ENCODE results near the gene TMEM250. TPM values are rescaled to one million over a fixed set of nuclear protein-coding genes. Genes with fewer than 3 reads are reported as not detected.
"Not testable (repeated sequence)": the region's sequence is repeated elsewhere in the genome, so short reads cannot be mapped to it uniquely, and the experiment has no call there.

Gene TMEM250
- total and polyA plus RNA-seq, 5 donors: 16.5 to 25.5 (median 20.3) TPM

DNA sequence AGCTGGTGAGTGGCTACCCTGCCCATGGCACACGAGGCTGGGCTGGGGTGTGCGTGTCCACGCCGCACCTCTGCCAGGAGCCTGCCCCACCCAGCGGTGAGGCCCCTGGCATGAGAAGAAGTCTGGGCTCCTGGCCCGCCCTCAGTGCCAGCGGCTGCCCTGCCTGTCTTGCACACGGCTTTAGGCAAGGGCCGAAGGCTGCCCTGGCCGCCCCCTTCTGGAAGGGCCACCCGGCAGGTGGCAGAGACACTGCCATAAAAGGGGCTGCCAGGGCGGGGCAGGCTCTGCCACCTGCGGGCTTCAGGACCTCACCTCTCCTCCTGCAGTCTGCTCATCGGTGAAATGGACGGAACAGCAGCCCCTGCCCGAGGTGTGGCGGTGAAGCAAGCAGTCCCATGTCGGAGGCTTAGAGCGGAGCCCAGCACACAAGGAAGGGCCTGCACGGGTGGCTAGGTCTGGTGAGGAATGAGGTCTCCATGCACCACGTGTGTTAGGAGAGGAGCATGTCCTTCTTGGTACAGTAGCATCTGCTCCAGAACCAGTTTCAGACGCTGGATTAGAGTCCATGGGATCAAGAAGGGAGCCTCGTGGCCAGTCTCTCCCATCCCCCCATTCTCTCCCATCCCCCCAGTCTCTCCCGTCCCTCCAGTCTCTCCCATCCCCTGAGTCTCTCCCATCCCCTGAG, 34.8 kb upstream of the TMEM250 start:
- no peak for ATAC-seq
- Histone ChIP-seq H3K4me3 (ENCODE audit: low read length) (no peak overlapping the region), H3K9me3 (ENCODE audit: control insufficient read depth, low read length) (no peaks in the 10 kb centered on the region), H3K27me3 (ENCODE audit: control insufficient read depth, insufficient read depth) (no peaks in the 10 kb centered on the region), H3K27ac (ENCODE audit: low read length) (no peak overlapping the region), H3K4me1 (ENCODE audit: control insufficient read depth, insufficient read depth, low read length) (no peaks in the 10 kb centered on the region)
- DNase-seq: peak; percentile 9 to 38 (median 36)
- WGBS: 76% methylated on average over 24 of the region's 24 CpGs
- intact Hi-C loops (cut with DNase I): no loop called here

DNA sequence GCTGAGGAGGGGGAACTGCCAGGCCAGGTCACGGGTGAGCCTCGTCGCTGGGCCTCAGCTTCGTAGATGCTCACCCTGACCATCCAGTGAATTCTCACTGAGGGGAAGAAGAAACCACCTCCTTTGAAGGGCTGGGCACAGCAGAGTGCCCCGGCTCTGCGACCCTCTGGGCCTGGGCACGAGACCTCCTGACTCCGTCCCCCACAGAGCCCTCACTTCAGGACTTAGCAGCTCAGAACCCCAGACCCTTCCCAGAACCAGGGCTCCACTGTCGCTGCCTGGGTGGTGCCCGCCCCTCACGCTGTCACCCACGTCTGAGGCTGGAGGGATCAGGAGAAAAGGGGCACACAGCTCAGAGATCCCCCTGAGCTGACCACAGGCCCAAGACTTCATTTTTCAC, 34.3 kb upstream of the TMEM250 start:
- no peaks in the 10 kb centered on the region for H3K27me3 ChIP-seq (ENCODE audit: control insufficient read depth, insufficient read depth)

DNA sequence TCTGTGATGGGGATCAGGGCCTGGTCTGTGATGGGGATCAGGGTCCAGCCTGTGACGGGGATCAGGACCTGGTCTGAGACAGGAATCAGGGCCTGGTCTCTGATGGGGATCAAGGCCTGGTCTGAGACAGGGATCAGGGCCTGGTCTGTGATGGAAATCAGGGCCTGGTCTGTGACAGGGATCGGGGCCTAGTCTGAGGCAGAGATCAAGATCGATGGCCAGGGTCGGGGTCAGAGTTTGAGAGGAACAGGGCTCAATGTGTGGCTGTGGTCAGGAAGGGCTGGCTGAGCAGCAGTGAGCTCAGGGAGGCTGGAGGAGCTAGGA, 33.8 kb upstream of the TMEM250 start:
- Histone ChIP-seq H3K27ac (ENCODE audit: low read length) (no peak overlapping the region), H3K9me3 (ENCODE audit: control insufficient read depth, low read length) (no peaks in the 10 kb centered on the region), H3K27me3 (ENCODE audit: control insufficient read depth, insufficient read depth) (no peaks in the 10 kb centered on the region), H3K4me1 (ENCODE audit: control insufficient read depth, insufficient read depth, low read length) (no peaks in the 10 kb centered on the region), H3K4me3 (ENCODE audit: low read length) (no peak overlapping the region)
- WGBS: 90% methylated on average over 4 of the region's 4 CpGs
- DNase-seq (peak; percentile 2 to 39 (median 22)), ATAC-seq (no peak)
- intact Hi-C loops (cut with DNase I): no loop called here

More for the DNA sequence above, 34.3 kb upstream of the TMEM250 start:
- 94% methylated on average over 12 of the region's 12 CpGs for WGBS
- no peak overlapping the region for H3K4me3 ChIP-seq (ENCODE audit: low read length)
- DNase-seq: peak in 2 of 3 donors; percentile 2 to 28
- intact Hi-C loops (cut with DNase I): no loop called here
- ATAC-seq: no peak
- no peak overlapping the region for H3K27ac ChIP-seq (ENCODE audit: low read length)
- H3K4me1 ChIP-seq (ENCODE audit: control insufficient read depth, insufficient read depth, low read length): no peaks in the 10 kb centered on the region
- no peaks in the 10 kb centered on the region for H3K9me3 ChIP-seq (ENCODE audit: control insufficient read depth, low read length)

DNA sequence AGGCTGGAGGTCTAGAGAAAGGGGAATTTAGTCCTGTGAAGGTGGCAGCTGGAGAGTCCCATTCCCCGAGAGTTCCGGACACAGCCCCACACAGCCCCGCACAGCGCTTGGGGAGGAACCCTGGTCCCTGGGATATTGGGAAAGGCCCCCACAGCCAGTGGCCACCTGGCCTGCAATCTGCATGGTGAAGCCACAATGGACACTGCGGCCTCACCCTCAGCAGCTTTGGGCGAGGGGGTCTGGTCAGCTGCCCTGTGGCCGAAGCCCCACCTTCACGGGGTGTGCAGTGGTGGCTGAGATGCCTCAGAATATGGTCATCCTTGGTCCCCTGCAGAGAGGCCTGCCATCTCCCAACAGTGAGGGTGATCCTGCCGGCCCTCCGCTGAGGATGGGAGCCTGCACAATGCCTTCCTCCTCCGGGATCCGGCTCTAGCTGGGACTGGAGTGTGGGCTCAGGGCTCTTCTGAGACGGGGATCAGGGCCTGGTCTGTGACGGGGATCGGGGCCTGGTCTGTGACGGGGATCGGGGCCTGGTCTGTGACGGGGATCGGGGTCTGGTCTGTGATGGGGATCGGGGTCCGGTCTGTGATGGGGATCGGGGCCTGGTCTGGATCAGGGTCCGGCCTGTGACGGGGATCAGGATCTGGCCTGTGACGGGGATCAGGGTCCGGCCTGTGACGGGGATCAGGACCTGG, 33.3 kb upstream of the TMEM250 start:
- Histone ChIP-seq H3K27ac (ENCODE audit: low read length) (no peak overlapping the region), H3K9me3 (ENCODE audit: control insufficient read depth, low read length) (no peaks in the 10 kb centered on the region), H3K4me3 (ENCODE audit: low read length) (no peak overlapping the region), H3K4me1 (ENCODE audit: control insufficient read depth, insufficient read depth, low read length) (no peaks in the 10 kb centered on the region), H3K27me3 (ENCODE audit: control insufficient read depth, insufficient read depth) (no peaks in the 10 kb centered on the region)
- DNase-seq (peak; percentile 4 to 25 (median 6)), ATAC-seq (no peak)
- 83% methylated on average over 27 of the region's 27 CpGs for WGBS
- intact Hi-C loops (cut with DNase I): no loop called here

DNA sequence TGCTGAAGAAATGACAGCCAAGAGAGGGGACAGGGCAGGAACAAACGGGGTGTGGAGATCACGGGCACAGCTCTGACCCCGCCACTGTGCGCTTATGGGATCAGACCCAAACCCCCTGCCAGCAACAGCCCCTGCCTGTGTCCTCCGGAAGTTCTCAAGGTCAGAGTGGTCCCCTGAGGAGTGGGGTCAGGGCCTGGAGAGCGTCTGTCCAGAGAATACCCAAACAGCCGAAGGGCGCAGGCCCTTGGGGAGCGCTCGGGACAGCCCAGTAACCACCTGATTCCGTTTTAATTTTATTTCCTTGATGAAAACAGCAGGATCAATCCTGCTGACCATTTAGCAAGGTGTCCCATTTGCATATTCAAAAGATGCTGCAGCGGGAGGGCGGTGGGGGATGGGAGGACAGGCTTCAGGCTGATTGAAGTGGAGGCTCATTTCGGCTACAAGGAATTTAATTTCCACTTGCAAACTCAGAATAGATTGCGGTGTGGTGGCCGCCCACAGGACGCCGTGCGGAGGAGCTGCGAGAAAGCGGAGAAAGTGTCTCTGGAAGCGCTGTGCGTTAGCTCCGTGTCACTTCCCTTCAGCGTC, 32.6 kb upstream of the TMEM250 start:
- Histone ChIP-seq H3K27ac (ENCODE audit: low read length) (no peak overlapping the region), H3K27me3 (ENCODE audit: control insufficient read depth, insufficient read depth) (no peaks in the 10 kb centered on the region), H3K4me3 (ENCODE audit: low read length) (no peak overlapping the region), H3K4me1 (ENCODE audit: control insufficient read depth, insufficient read depth, low read length) (no peaks in the 10 kb centered on the region), H3K9me3 (ENCODE audit: control insufficient read depth, low read length) (no peaks in the 10 kb centered on the region)
- no peak for ATAC-seq
- DNase-seq: peak; percentile 3 to 23 (median 14)
- intact Hi-C loops (cut with DNase I): no loop called here
- 43% methylated on average over 25 of the region's 25 CpGs for WGBS

GRCh38 chr9:136150664-136151213, 32.1 kb upstream of the TMEM250 start:
- H3K4me3 ChIP-seq (ENCODE audit: low read length); H3K27ac ChIP-seq (ENCODE audit: low read length); DNase-seq; ATAC-seq; intact Hi-C loops (cut with DNase I); H3K4me1 ChIP-seq (ENCODE audit: control insufficient read depth, insufficient read depth, low read length); H3K9me3 ChIP-seq (ENCODE audit: control insufficient read depth, low read length); H3K27me3 ChIP-seq (ENCODE audit: control insufficient read depth, insufficient read depth): not testable (repeated sequence)
- 83% methylated on average over 7 of the region's 7 CpGs for WGBS

GRCh38 chr9:136149853-136150252, 31.2 kb upstream of the TMEM250 start:
- H3K9me3 ChIP-seq (ENCODE audit: control insufficient read depth, low read length): no peaks in the 10 kb centered on the region
- ATAC-seq (no peak), DNase-seq (peak in 1 of 3 donors; percentile 21)
- H3K27ac ChIP-seq (ENCODE audit: low read length): no peak overlapping the region
- WGBS: 87% methylated on average over 9 of the region's 9 CpGs
- intact Hi-C loops (cut with DNase I): no loop called here
- no peak overlapping the region for H3K4me3 ChIP-seq (ENCODE audit: low read length)
- no peaks in the 10 kb centered on the region for H3K27me3 ChIP-seq (ENCODE audit: control insufficient read depth, insufficient read depth)
- no peaks in the 10 kb centered on the region for H3K4me1 ChIP-seq (ENCODE audit: control insufficient read depth, insufficient read depth, low read length)

DNA sequence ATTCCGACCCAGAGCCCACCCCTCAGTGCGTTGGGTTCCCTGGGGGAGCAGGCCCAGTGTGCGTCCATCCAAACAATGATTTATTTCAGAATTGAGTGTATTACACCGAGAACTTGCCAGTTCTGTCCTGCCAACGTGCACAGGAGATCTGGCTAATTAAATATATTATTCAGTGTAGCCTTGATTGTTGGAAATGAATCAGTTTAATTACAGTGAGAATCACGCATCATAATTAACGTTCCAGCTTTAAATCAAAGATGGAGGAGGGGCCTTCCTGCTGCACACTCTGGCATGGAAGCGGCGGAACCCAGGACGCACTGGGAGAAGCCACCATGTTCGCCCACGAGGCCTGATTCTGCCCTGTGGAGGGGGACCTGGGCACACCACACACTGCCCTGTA, 30.7 kb upstream of the TMEM250 start:
- no peak overlapping the region for H3K4me3 ChIP-seq (ENCODE audit: low read length)
- H3K27me3 ChIP-seq (ENCODE audit: control insufficient read depth, insufficient read depth): no peaks in the 10 kb centered on the region
- no peaks in the 10 kb centered on the region for H3K4me1 ChIP-seq (ENCODE audit: control insufficient read depth, insufficient read depth, low read length)
- no peak for ATAC-seq
- intact Hi-C loops (cut with DNase I): no loop called here
- H3K27ac ChIP-seq (ENCODE audit: low read length): no peak overlapping the region
- 78% methylated on average over 12 of the region's 12 CpGs for WGBS
- H3K9me3 ChIP-seq (ENCODE audit: control insufficient read depth, low read length): no peaks in the 10 kb centered on the region
- DNase-seq: peak in 1 of 3 donors; percentile 26

GRCh38 chr9:136148766-136149165, 30.1 kb upstream of the TMEM250 start:
- Histone ChIP-seq H3K4me3 (ENCODE audit: low read length) (no peak overlapping the region), H3K4me1 (ENCODE audit: control insufficient read depth, insufficient read depth, low read length) (no peaks in the 10 kb centered on the region), H3K27me3 (ENCODE audit: control insufficient read depth, insufficient read depth) (no peaks in the 10 kb centered on the region), H3K9me3 (ENCODE audit: control insufficient read depth, low read length) (no peaks in the 10 kb centered on the region), H3K27ac (ENCODE audit: low read length) (no peak overlapping the region)
- DNase-seq: peak; percentile 6 to 51 (median 30)
- 90% methylated on average over 14 of the region's 14 CpGs for WGBS
- no peak for ATAC-seq
- intact Hi-C loops (cut with DNase I): no loop called here

GRCh38 chr9:136147890-136148714, 29.4 kb upstream of the TMEM250 start:
- Histone ChIP-seq H3K27ac (ENCODE audit: low read length) (no peak overlapping the region), H3K4me3 (ENCODE audit: low read length) (no peak overlapping the region), H3K4me1 (ENCODE audit: control insufficient read depth, insufficient read depth, low read length) (no peaks in the 10 kb centered on the region), H3K9me3 (ENCODE audit: control insufficient read depth, low read length) (no peaks in the 10 kb centered on the region), H3K27me3 (ENCODE audit: control insufficient read depth, insufficient read depth) (no peaks in the 10 kb centered on the region)
- DNase-seq: peak; percentile 7 to 56 (median 26)
- intact Hi-C loops (cut with DNase I): no loop called here
- no peak for ATAC-seq
- 36% methylated on average over 35 of the region's 35 CpGs for WGBS
